Measurements from ENCODE around the gene KCNV2. TPM values are rescaled to one million over a fixed set of nuclear protein-coding genes. Genes with fewer than 3 reads are reported as not detected.

Gene KCNV2
- total and polyA plus RNA-seq, 2 experiments from 2014 or later, result 0.60 TPM; not detected in 1

GRCh38 chr9:2729003-2729402 lies 11.7 kb downstream of the KCNV2 start:
- Histone ChIP-seq H3K9me2 (ENCODE audit: insufficient read depth) (no peaks in the 10 kb centered on the region), H3K27ac (ENCODE audit: low read depth) (no peak overlapping the region; the same call in 1 of the 2 replicates), H3K4me2 (no peak overlapping the region), H3K36me3 (ENCODE audit: insufficient read depth) (no peaks in the 10 kb centered on the region), H3K27me3 (ENCODE audit: insufficient read depth) (no peaks in the 10 kb centered on the region), H3K4me1 (ENCODE audit: insufficient read depth) (no peaks in the 10 kb centered on the region; the same call in none of the 2 replicates), H3F3A (replicated peaks; ENCODE audit: low read depth) (no peaks in the 10 kb centered on the region), H2AFZ (no peak overlapping the region), H3K4me3 (no peak overlapping the region), H3K79me2 (replicated peaks; ENCODE audit: insufficient read depth) (no peaks in the 10 kb centered on the region), H4K20me1 (replicated peaks; ENCODE audit: insufficient read depth) (no peaks in the 10 kb centered on the region)
- no peak for ATAC-seq
- DNase-seq (ENCODE audit: low spot score), result no peak
- Mint-ChIP-seq H3K4me3 (no peak overlapping the region), H3K36me3 (ENCODE audit: low read depth) (no peaks in the 10 kb centered on the region), H3K4me1 (peaks cover 9% of the 10 kb centered on the region), H3K27me3 (ENCODE audit: insufficient read depth, low read depth, poor library complexity) (no peaks in the 10 kb centered on the region), H3K9me3 (no peaks in the 10 kb centered on the region), H3K27ac (no peak overlapping the region)
- TF ChIP-seq JUNB (IDR thresholded peaks at IDR 0.05; ENCODE audit: unreplicated experiment) (no peak), ETS1 (IDR thresholded peaks at IDR 0.05) (no peak), EZH2 (IDR thresholded peaks at IDR 0.05; ENCODE audit: low read depth, unreplicated experiment) (no peak), NANOG (IDR thresholded peaks at IDR 0.05; ENCODE audit: borderline replicate concordance) (no peak), REST (IDR thresholded peaks at IDR 0.05; ENCODE audit: unreplicated experiment) (no peak), ZNF114 (CRISPR knock-in tag; IDR thresholded peaks at IDR 0.05) (no peak), EZH2phosphoT487 (IDR thresholded peaks at IDR 0.05; ENCODE audit: unreplicated experiment) (no peak), POLR2AphosphoS5 (IDR thresholded peaks at IDR 0.05; ENCODE audit: low read depth) (no peak), ZNF331 (CRISPR knock-in tag; IDR thresholded peaks at IDR 0.05; ENCODE audit: low read depth) (no peak), ZNF462 (CRISPR knock-in tag; IDR thresholded peaks at IDR 0.05) (no peak), STAT1 (IDR thresholded peaks at IDR 0.05; ENCODE audit: unreplicated experiment) (no peak), CREB1 (CRISPR knock-in tag; IDR thresholded peaks at IDR 0.05; ENCODE audit: low read depth) (no peak), CTCF (conservative IDR thresholded peaks at IDR 0.05; ENCODE audit: low read depth in 2 of 2) (no peak)

All from GM23338 (cell line).